Panc1 (cell line): ENCODE data around the gene HBS1L.

ENCODE experiments used
- TCF7L2 ChIP-seq: IDR thresholded peaks from 2 replicates; pipeline ENCODE4 v1.6.1; 2011; ENCODE audit warnings: mild to moderate bottlenecking, low read depth, low read length, inconsistent platforms
- TF ChIP-seq, protein P1 (sequence below), 2 experiments: IDR thresholded peaks; 2 replicates each; pipeline ENCODE4 v1.6.1; 2011 to 2012; ENCODE audit warnings: low read depth in 2 of 2, control low read depth in 1 of 2, low read length in 1 of 2, mild to moderate bottlenecking in 1 of 2, moderate library complexity in 1 of 2; ENCODE audit not compliant: insufficient read depth in 1 of 2
- TF ChIP-seq, protein P2 (sequence below): fragments of 450-650 bp; IDR thresholded peaks from 2 replicates; pipeline ENCODE4 v1.5.1; 2017; ENCODE audit warnings: mild to moderate bottlenecking

DNA sequence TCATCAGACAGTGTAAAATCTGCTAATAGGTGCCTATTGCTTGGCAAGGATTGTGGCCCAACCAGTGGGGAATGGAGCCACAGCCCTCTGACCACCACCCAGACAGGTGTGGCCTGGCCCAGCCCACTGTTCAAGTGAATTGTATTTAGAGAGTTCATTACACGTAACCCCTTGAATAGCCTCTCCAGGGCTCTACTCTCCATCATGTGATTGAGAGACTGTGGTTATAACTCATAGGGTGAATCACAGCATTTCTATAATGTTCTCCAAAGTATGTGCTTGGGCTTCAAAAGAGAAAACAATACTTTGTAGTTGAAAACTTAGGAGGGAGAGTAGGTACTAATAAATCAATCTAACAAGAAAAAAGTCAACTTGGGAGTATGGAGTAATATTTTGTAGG, 143.1 kb downstream of the HBS1L start:
- TF ChIP-seq, protein P1, sequence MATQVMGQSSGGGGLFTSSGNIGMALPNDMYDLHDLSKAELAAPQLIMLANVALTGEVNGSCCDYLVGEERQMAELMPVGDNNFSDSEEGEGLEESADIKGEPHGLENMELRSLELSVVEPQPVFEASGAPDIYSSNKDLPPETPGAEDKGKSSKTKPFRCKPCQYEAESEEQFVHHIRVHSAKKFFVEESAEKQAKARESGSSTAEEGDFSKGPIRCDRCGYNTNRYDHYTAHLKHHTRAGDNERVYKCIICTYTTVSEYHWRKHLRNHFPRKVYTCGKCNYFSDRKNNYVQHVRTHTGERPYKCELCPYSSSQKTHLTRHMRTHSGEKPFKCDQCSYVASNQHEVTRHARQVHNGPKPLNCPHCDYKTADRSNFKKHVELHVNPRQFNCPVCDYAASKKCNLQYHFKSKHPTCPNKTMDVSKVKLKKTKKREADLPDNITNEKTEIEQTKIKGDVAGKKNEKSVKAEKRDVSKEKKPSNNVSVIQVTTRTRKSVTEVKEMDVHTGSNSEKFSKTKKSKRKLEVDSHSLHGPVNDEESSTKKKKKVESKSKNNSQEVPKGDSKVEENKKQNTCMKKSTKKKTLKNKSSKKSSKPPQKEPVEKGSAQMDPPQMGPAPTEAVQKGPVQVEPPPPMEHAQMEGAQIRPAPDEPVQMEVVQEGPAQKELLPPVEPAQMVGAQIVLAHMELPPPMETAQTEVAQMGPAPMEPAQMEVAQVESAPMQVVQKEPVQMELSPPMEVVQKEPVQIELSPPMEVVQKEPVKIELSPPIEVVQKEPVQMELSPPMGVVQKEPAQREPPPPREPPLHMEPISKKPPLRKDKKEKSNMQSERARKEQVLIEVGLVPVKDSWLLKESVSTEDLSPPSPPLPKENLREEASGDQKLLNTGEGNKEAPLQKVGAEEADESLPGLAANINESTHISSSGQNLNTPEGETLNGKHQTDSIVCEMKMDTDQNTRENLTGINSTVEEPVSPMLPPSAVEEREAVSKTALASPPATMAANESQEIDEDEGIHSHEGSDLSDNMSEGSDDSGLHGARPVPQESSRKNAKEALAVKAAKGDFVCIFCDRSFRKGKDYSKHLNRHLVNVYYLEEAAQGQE (IDR thresholded peaks at IDR 0.05; ENCODE audit: insufficient read depth in 1 of 2, low read depth in 2 of 2, low read length in 1 of 2), result no peak
- TF ChIP-seq, protein P2, sequence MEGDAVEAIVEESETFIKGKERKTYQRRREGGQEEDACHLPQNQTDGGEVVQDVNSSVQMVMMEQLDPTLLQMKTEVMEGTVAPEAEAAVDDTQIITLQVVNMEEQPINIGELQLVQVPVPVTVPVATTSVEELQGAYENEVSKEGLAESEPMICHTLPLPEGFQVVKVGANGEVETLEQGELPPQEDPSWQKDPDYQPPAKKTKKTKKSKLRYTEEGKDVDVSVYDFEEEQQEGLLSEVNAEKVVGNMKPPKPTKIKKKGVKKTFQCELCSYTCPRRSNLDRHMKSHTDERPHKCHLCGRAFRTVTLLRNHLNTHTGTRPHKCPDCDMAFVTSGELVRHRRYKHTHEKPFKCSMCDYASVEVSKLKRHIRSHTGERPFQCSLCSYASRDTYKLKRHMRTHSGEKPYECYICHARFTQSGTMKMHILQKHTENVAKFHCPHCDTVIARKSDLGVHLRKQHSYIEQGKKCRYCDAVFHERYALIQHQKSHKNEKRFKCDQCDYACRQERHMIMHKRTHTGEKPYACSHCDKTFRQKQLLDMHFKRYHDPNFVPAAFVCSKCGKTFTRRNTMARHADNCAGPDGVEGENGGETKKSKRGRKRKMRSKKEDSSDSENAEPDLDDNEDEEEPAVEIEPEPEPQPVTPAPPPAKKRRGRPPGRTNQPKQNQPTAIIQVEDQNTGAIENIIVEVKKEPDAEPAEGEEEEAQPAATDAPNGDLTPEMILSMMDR, result no peak
- TF ChIP-seq TCF7L2, result no peak
